ENCODE measurements around the gene AGA. TPM values are rescaled to one million over a fixed set of nuclear protein-coding genes. Genes with fewer than 3 reads are reported as not detected.

AGA gene
- polyA plus RNA-seq (ENCODE audit: insufficient read length in 12 of 12): 10 to 100 TPM in 3 of 12 donors, 1 to 10 TPM in 7, not detected in 2; 4.3 to 18.9 (median 7.0) TPM
- long read RNA-seq, donor 1, transcript AGA-201 (9 exons, 2,107 nt): major isoform, 7 of 8 reads
- long read RNA-seq, donor 1, partial matches to known transcripts: 0 of 8 reads
- long read RNA-seq, donor 1, other reads (novel, unspliced or antisense): 0 of 8 reads
- long read RNA-seq, donor 2, partial matches to known transcripts: 0 of 1 reads
- long read RNA-seq, donor 2, other reads (novel, unspliced or antisense): 0 of 1 reads
- long read RNA-seq, donor 3: 0 reads
- long read RNA-seq, donor 4, partial matches to known transcripts: 0 of 1 reads
- long read RNA-seq, donor 4, other reads (novel, unspliced or antisense): 0 of 1 reads
- long read RNA-seq, donor 5, partial matches to known transcripts: 0 of 4 reads
- long read RNA-seq, donor 5, other reads (novel, unspliced or antisense): 0 of 4 reads
- long read RNA-seq, donor 6, partial matches to known transcripts: 0 of 3 reads
- long read RNA-seq, donor 6, other reads (novel, unspliced or antisense): 0 of 3 reads
- long read RNA-seq, donor 7, partial matches to known transcripts: 0 of 1 reads
- long read RNA-seq, donor 7, other reads (novel, unspliced or antisense): 0 of 1 reads
- long read RNA-seq, donor 8, partial matches to known transcripts: 0 of 2 reads
- long read RNA-seq, donor 8, other reads (novel, unspliced or antisense): 0 of 2 reads
- long read RNA-seq, donor 9, partial matches to known transcripts: 0 of 1 reads
- long read RNA-seq, donor 9, other reads (novel, unspliced or antisense): 0 of 1 reads
- long read RNA-seq, donor 10, partial matches to known transcripts: 0 of 2 reads
- long read RNA-seq, donor 10, other reads (novel, unspliced or antisense): 0 of 2 reads
- long read RNA-seq, donor 11, partial matches to known transcripts: 0 of 4 reads
- long read RNA-seq, donor 11, other reads (novel, unspliced or antisense): 0 of 4 reads

DNA sequence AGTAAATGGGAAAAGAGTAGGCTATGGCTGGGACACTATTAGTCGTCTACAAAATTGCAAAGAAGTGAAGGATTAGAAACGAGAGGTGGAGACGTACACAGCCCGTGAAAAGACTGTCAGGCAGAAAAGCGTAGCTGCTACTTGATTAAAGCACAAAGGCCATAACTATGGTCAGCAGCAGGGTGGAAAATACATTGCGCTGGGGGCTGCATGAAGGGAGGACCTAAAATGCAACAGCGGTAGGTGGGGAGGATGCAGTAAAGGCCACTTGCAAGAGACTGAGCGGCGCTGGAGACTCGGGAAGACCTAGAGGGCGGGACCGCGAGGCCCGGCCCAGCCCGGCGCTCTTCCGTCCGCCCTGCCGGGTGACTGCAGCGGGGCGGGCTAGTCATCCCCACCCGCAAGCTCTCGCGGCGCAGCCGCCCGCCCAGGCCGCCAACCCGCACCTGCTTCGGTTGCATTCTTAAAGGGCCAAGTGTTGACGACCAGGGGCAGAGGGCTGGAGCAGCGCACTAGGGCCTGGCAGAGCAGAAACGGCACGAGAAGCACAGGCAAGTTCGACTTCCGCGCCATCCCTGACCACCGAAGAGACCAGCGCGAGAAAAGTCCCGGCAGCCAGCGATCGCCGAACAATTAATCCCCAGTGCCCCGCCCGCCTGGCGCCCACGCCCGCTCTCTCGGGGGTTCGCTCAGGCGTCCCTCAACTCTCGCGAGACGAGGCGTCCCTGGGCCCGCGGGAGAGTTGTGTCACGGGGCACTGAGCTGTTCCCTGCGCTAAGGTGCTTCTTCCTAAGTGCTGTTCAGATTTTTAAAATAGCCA lies at the start of gene AGA:
Gene AGA (minus strand): TSS at position 635 of the 820 bp plus-strand sequence. CDS start 62 bp downstream, at position 573.
- DNase-seq: peak; percentile 89

DNA sequence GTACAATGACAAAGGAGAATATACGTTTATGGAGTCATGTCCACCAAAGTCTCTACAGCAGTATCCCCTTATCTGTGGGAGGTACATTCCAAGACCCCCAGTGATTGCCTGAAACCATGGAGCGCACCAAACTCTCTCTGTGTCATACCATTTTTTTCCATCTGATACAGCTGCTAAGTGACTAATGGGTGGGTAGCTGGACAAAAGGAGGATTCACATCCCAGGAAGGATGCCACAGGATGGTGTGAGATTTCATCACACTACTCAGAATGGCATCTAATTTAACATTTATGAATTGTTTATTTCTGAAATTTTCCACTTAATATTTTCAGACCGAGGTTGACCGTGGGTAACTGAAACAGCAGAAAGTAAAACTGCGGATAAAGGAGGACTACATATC lies 49.8 kb upstream of the AGA start:
- no peak for DNase-seq

DNA sequence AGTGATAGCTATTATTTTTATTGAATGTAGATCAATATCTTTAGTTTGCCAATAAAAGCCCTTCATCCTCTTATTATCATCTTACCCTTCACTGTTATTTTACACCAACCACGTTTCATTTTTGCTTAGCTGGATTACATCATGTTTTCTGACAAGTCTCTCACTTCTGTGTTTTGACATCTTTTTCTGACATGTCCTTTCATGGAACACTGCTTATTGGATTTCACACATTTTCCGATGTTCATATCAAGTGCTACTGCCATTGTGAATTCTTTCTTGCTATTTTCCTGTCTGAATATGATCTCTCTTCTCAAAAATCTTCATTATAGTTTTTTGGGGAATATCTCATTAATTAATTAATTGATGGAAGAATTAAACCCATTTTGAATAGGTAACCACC lies 48.5 kb upstream of the AGA start:
- no peak for DNase-seq

DNA sequence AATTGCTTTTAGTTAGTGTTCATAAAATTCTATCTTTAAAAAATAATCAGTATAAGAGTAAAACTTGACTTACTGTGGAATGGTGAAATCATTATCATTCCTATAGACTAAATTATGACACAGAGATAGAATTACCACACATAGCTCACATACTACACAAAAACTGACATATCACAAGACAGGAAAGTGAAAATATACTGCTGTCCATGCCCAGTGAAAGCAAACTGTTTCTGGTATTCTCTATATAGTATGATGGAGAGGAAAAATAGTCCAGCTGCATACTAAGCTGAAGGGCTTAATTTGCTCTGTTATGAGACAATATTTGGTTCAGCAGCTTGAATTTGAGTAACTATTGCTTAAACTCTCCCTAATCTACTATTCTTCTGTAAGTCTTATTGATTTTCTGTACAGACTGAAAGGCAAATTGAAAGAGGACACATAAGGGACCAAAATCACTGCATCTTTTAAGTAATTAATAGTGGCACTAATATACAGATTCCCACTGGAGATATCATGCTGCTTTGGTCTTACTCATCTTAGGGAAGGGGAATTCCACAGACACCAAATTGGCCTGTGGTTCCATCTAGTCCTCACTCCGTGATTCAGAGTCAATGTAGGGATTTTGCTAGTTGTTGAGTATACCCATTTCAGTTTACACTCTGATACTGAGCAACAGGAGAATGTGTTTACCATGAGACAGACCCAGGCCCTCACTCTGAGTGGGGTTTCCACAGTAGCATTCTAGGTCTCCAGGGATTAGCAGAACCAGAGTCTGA lies 47.4 kb upstream of the AGA start:
- no peak for DNase-seq

DNA sequence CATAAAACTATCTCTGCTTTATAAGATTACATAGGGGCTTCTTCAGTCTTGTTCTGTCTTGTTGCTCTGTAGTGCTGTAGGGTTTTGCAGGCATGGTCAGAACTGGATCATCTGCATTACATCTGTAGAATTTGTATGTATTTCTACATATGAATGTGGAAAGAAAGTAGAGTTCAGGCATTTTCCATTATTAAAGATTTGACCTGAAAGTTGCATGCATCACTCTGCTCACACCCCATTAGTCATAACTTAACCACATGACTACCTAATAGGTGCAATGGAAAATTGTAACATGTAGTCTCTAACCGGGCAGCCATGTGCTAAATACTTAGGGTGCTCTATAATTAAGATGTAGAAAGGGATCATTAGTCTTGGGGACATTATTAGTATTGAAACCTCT lies 45.7 kb upstream of the AGA start:
- DNase-seq: no peak

DNA sequence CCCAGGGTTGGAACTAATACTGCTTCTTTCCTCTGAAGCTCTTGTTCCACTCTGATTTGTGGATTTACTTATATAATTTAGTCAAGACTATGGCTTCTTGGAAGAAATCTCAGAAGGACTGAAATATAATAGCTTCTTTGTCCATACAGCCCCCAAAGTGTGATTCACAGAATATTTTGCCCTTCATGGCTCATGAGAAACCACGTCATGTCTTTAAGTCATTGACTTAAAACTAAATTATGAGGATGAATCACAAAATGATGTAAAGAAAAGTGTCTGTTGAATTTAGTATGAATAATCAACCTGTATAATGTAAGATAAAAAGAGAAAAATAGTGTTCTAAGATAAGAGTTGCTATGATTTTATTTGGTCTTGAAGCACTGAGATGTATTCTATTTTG lies 43.3 kb upstream of the AGA start:
- no peak for DNase-seq

DNA sequence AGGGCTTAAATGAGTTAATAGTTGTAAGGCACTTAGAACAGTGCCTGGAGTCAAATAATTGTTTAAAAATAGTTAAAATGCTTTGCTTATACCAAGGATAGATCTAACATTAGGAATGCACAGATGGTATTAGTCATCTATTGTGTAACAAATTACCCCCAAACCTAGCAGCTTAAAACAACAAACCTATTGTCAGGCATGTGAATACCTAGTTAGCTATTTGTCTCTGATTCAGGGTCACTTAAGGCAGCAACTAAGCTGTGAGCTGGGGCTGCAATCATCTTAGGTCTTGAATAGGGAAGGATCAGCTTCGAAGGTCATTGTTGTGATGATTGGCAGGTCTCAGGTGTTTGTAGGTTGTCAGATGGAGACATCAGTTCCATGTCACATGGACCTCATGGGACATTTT lies 42.4 kb upstream of the AGA start:
- no peak for DNase-seq

DNA sequence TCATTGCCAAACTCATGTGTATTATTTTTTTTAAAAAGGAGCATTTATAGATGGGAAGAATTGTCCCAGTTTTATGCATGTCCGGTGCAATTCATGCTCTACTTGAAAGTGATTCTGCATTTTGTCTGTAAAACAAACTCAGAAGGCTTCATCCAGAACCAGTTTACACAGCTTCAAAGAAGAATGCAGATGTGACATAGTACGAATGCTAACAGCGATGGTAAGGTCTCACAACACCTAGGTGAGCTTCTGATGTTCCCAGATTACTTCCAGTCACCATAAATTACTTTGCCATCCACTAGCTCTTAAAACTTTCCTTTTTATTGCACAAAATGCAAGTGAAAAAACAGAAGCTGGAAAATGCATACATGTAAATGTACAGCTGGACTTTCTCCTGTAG lies 41.5 kb upstream of the AGA start:
- DNase-seq: no peak

DNA sequence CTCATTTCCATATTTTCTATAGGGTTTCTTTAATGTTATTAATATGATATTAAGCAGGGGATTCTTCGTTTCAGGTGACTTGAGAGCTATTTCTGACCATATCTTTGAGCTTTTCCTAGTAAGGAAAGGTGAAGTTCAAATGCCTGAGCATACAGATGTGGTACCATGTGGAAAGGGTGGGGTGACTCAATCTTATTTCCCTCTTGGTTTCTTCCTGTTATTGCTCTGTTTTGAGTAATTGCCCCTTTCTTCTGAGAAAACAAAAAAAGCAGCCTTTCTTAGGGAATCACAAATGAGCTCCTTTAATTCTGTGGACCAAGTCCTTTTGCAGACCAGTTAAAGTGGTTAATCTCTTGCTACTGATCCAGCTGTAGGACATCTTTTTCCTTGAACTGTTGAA lies 41.0 kb upstream of the AGA start:
- DNase-seq: no peak

DNA sequence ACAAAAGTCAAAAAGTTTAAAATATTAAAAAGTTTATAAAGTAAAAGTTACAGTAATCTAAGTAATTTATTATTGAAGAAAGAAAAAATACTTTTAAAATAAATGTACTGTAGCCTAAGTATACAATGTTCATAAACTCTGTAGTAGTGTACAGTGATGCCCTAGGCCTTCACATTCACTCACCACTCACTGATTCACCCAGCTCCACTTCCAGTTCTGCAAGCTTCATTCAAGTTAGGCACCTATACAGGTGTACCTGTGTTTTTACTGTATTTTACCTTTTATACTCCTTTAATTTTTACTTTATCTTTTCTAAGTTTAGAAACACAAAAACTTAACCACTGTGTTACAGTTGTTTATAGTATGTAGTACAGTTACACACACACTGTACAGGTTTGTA lies 40.1 kb upstream of the AGA start:
- no peak for DNase-seq

DNA sequence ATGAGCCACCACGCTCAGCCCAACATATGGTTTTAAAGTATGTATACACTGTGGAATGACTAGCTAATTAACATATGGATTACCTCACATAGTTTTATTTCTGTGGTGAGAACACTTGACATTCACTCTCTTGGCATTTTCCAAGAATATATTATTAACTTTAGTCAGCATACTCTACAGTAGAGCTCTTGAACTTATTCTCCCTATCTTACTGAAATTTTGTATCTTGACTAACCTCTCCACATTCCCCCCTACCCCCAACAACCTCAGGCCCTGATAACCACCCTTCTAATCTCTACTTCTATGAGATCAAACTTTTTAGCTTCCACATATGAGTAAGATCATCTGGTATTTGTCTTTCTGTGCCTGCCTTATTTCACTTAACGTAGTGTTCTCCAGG lies 38.6 kb upstream of the AGA start:
- no peak for DNase-seq

DNA sequence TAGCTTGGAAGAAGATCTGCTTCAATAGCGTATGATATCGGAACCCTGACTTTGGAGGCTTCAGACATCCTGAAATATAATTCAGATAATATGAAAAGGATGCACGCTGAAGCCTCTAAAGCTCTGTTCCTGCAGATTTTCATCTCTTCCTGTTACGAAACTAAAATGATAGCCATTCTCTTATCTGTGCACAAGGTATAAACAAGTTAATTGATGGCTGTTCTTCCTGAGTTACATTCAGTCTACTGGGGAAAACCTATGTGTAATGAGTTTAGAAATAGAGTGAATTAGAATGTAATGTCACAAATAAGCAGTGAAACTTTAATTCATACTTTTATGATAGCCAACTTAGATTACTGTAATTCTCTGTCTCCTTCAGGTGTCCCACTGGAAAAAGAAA lies 36.8 kb upstream of the AGA start:
- no peak for DNase-seq

DNA sequence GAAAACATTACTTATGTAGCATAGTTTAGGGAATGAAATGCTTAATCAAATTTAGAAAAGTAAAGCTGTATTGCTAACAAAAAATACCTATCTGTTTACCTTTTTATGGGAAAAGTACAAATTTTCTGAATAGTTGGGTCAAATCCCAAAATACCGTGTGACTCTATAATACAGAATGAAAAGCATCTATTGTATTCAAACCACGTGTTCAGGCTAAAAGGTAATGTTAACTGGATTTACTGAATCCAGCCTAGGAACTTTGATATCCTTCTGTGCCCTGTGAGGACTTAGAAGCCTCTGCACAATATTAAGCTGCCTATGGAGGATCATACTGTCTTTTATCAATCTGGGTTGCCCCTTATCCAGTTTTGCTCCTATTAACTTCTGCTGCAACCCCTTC lies 36.3 kb upstream of the AGA start:
- no peak for DNase-seq

DNA sequence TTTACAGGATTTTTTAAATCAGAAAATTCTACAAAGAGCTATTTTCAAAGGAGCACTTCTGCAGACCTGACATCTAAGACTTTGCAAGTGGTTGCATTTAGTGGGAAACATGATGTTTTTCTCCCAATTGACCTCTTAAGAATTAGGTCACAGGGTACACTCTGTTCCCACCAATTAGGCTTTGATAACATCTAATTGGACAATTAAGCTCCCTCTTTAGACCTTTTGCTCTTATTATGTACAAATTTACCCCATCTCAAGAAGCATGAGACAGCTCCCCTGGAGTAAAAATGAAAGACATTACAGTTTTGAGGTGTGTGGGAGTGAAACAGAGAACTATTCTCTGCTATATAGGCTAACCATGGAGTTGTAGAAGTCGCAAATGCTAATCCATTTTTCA lies 31.8 kb upstream of the AGA start:
- DNase-seq: no peak

DNA sequence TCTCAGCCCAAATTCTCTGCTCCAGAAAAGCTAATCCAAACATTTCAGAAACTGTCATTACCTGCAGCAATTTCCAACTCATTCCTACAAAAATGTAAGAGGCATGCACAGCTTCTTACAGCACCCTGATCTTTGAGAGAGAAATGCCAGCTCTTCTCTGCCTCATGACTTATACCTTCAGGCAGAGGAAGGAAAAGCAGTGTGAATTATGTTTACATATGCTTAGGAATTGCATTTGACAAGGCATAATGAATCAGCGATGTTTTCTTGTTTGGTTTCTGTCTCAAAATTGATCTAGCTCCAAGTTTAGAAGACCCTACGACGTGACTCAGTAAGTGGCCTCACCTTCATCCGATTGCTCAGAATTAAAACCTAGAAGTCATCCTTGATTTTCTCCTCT lies 21.8 kb upstream of the AGA start:
- no peak for DNase-seq

DNA sequence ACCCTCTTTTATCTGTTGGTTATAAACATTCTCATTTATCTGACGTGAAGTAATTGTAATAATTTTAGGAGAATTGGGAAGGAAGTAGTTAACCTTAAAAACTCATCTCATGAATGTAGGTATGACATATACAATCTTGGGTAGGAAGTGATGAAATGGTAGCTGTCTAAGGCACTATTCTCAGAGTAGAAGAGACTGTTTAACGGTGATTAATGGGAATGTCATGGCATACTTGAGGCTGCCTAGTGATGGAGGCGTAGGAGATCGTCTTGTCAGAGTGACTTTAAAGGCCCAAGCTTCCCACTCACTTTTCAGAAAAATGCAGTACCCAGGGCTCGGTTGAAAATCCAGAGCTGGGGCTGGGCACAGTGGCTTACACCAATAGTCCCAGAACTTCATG lies 19.4 kb upstream of the AGA start:
- no peak for DNase-seq

DNA sequence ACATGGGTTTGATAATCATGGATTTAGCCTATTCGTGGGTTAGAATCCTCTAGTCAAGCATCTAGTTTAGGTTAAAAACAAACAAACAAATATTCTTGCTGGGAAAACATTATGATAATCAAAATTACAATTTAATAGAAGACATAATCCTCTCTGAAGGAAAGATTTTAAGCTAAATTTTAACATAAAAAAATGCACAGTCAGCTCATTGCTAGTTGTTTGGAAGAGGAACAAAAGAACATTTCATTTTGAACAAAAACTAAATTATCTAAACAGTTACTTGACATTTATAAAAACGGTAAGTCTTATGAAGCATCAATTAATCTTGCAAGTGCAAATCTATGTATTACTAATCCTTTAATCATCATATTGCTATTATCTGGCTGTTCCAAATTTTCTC lies 18.2 kb upstream of the AGA start:
- no peak for DNase-seq

DNA sequence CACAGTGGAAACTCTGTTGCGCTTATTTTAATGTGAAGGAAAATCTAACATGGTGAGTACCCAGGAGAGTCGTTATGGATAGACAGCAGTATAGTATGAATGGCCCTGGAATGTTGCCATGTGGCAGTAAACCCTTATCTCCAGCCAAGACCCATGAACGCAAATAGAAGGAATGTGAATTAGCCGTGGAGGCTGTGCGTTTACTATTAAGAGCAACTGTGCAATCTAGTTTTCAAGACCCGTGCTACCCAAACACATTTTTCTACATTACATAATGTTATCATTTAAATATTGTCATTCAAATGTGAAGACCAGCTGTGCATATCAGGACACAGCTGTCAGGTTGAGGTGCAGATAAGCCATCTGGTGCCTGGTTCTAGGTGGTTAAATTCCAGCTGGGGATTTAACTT lies 13.3 kb upstream of the AGA start:
- peak; percentile 12 for DNase-seq

DNA sequence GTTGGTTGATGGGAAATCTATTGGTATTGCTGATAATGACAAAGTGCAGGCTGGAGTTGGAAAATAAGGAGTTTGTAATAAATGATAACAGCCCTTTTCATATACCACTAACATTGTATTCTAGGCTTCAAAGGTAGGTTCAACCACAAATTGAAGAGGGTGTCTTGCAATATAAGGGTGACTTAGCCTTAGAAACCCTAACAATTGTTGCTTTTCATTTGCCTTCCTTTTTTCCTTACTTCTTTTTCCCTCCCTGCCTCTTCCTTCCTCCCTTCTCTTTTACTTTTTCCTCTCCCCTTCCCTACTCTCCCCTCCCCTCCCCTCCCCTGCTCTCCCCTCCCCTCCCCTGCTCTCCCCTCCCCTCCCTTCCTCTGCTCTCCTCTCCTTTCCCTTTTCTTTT lies 10.9 kb upstream of the AGA start:
- no peak for DNase-seq

DNA sequence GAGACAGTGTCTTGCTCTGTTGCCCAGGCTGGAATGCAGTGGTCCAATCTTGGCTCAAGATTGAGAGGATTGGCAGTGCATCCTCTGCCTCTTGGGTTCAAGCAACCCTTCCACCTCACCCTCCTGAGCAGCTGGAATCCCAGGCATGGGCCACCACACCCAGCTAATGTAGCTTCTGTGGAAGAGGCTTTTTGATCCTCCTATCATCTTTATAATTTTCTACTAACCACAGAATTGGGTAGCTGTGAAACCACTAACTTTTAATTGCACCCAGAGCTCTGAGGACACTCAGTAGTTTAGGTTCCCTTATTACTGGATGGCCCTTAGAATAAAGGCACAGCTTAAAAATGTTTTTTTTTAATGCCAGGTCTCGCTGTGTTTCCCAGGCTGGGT lies 8.9 kb upstream of the AGA start:
- DNase-seq: no peak

DNA sequence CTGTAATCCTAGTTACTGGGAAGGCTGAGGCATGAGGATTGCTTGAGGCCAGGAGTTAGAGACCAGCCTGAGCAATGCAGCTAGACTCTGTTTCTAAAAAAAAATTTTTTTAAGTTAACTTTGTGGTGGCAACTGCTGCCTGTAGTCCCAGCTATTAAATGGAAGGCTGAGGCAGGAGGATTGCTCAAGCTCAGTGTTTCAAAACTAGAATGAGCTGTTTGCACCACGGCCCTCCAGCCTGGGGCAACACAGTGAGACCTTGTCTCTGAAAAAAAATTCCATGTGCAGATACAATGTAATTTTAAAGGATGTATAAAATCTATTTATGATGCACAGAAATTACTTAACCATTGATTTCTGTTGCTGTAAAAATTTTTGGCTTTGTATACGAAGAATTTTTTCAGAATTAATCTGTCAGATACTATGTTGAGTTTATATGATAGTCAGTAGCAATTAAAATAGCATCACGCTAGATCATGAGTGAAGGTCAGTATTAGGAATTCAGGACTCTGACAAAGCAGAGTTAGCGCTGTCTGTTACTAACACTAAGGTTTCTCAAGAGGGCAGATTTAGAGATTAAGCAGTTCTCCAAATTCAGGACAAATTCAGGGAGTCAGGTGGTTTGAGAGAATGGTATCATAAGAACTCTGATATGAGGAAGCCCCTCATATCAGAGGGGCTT lies 8.3 kb upstream of the AGA start:
- DNase-seq: no peak

Data from muscle of arm (tissue), 14 donors.